GM21367 (cell line): ENCODE results near the gene ZIC2.

Experiments
- ATAC-seq: cut with Tn5 transposase; IDR thresholded peaks from one replicate; pipeline ENCODE4 v1.9.1; 2021; ENCODE audit not compliant: unreplicated experiment

The ZIC2 gene

GRCh38 chr13:99959540-99960230 lies 21.9 kb upstream of the ZIC2 start:
- no peak for ATAC-seq

GRCh38 chr13:99960663-99961311 lies 20.8 kb upstream of the ZIC2 start:
- no peak for ATAC-seq

GRCh38 chr13:99961636-99962035 lies 19.9 kb upstream of the ZIC2 start:
- no peak for ATAC-seq

DNA sequence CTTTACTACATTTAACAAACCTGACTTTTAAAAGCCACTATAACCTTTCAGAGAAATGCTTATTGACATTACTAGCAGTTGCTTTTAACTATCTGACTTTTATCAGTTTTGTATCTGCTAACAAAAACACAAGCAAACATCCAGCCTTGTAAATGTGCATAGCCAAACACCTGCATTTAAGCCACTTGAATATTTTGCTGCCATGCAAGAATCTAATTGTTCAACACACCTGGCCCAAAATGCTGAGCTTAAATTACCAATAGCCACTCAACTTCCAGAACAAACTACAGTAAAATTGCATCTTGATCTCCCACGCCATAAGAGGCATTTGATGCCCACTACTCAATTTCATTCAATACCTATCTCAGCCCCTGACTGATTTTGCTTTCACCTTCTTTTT lies 19.3 kb upstream of the ZIC2 start:
- ATAC-seq, result no peak

DNA sequence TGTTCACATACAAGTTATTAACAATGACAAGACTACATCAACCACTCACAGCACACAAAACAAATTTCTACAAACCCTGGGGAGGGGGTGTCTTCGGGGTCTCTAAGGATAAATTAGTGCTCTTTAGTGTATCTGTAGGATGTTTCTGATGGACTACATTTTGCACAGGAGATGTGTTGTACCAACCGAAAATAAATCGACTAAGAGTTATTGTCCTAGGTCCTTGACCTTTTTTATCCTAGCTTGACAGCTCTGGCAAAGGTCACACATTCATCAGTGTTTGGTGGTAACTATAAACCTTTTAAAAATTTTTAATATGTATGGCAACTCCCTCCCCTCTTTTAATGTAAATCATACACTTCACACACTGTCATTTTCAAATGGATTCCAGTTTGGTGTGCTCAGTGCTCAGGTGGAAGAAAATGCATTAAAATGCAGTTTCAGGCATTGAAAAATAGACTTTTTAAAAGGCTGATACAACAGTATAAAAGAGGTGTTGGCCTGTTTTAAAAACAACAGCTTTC lies 17.7 kb upstream of the ZIC2 start:
- no peak for ATAC-seq

- ATAC-seq, result no peak
Measured at GRCh38 chr13:99965329-99966000, 16.1 kb upstream of the ZIC2 start.

DNA sequence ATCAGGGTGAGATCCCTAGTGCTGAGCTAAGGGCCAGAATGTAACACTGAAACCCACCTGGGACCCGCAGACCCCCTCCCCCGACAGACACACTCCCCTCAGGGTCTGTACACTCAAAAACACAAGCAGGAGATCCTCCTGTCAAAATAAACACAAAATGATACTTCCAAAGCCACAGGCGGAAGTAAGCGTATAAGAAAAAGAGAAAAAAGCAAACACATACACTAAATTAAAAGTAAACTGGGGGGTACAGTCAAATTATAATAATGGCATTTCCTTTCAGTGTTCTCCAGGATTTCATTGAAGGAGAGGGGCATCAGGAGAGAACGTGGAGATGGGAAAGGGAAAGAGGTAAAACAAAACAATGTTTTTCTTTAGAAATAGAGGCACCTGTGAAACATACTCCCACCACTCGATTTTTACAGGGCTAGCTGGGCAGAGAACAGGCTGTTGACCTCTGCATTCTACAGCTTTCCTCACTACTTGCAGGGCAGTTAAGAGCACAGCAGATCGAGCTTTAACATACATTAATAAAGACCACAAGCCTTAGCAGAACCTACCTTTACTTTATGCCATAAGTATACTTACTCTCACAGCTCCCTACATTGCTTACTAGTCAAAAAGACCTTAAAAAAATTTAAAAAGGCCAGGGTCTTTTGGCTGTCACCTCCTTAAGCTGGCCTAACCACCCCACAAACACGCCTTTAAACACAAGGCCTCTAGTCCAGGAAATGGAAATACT lies 15.3 kb upstream of the ZIC2 start:
- ATAC-seq, result no peak

GRCh38 chr13:99967498-99967868 lies 14.1 kb upstream of the ZIC2 start:
- no peak for ATAC-seq

DNA sequence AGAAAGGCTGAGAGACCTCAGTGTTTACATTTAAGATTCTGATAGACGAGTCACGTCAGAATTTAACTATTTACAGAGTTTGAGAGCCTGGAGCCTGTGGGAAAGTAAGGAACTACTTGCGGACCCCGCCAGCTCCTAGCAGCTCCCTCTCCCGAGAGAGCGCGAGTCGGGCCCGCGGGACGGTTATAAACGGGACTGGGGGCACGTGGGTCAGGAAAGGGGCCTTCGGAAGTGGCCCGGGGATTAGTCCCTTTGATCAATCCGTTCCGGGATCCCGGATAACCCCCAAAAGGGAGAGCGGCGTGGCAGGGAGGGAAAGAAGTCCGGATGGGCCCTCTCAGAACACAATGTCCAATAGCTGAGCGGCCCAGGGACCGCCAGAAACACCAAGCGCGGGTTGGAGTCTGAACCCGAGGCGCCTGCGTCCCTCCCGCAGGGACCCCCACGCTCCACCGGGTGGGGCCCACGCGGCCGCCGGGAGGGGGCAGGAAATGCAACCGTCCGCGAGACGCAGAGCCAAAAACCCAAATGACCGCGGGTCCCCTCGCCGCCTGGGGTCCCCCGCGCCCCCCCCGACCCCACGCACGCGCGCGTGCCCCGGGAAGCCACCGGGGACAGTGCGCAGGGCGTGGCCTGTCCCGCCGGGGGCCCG lies 13.6 kb upstream of the ZIC2 start:
- no peak for ATAC-seq

- no peak for ATAC-seq
Measured at GRCh38 chr13:99968521-99969452, 12.8 kb upstream of the ZIC2 start.

- no peak for ATAC-seq
Measured at GRCh38 chr13:99969453-99969918, 12.1 kb upstream of the ZIC2 start.

DNA sequence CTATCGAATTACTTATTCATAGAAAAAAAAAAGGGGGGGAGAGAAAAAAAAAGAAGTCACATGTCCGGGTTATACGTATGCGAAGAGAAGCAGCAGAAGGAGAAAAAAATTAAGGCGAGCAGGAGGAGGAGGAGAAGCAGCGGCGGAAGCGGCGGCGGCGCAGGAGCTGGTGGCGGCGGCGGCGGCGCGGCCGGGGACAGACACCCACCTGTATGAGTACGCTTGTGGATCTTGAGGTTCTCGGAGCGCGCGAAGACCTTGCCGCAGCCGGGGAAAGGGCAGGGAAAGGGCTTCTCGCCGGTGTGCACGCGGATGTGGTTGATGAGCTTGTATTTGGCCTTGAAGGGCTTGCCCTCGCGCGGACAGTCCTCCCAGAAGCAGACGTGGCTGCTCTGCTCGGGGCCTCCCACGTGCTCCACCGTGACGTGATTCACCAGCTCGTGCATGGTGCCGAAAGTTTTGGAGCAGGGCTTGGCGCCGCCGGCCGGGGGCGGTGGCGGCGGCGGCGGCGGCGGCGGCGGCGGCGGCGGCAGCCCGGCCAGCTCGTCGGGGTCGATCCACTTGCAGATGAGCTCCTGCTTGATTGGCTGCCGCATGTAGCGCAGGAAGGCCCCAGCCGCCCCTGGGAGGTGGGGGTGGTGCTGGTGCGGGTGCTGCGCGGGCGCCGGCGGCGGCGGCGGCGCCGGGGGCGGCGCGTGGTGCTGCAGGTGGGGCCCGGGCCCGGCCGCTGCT lies 11.5 kb upstream of the ZIC2 start:
- ATAC-seq, result no peak

DNA sequence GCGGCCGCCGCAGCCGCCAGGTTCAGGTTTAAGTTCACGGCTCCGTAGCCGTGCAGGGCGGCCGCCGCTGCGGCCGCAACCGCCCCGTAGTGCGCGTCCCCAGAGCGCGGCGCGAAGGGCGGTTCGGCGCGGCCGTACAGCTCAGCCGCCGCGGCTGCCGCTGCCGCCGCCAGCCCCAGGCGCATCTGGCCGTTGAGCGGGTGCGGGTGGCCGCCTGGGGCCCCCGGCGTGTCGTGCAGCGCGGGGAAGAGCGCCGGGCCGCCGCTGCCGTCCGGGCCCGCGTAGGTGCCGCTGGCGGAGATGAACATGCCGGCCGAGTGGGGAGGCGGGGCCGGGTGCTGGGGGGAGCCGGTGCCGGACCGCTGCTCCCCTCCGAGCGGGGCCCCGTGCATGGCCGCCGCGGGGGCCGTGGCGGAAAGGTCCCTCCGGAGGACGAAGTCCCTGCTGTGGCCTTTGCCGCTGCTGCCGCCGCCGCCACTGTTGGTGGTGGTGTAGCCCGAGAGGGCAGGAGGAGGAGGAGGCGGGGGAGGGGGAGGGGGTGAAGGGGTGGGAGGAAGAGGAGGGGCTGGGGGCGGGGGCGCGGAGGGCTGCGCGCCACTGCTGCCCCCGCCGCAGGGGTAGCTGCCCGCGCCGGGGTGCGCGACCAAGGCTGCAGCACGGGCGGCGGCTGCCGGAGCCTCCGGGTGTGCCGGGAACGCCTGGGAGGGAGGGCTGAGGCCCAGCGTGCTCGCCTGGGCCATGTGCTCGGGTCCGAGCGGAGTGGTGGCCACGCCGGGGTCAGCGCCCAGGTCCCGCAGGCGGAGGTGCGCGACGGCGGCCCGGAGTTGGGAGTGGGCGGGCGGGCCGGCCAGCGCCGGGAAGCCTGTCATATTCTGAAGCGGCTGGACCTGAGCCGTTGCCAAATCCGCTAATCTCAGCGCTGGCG lies 10.7 kb upstream of the ZIC2 start:
- ATAC-seq, result no peak

DNA sequence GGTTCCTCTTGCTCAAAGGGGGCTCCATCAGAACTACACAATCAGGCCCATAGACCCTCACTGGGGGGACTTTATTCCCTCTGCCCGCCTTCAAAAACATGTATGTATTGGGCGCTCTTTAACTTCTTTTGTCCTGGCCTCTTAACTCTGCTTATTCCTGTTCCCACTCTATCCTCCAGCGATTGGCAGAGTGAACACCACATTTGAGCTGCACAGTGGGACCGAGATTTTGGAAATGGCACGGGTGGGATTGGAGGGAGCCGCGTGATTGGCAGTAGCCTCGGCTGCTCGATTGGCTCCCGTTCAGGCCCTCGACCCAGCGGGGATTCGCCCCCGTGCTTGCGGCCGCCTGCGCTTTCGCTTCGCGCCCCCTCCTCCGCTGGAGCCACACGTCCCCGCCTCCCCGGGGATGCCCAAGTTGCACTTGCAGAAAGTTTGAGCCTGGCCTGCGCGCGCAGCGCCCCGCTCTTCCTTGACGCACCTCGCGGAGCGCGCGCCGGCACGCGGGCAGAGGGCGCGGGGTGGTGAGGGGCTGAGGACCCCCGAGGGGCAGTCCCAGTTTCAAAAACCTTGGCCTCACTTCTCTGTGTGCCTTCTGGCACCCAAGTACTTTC lies 9.9 kb upstream of the ZIC2 start, which contains the start of gene ZIC5:
Gene ZIC5 (minus strand): TSS at position 192 of the 614 bp plus-strand sequence. CDS start 164 bp downstream, at position 28.
- ATAC-seq, result no peak

- no peak for ATAC-seq
Measured at GRCh38 chr13:99972190-99972731, 9.3 kb upstream of the ZIC2 start.

DNA sequence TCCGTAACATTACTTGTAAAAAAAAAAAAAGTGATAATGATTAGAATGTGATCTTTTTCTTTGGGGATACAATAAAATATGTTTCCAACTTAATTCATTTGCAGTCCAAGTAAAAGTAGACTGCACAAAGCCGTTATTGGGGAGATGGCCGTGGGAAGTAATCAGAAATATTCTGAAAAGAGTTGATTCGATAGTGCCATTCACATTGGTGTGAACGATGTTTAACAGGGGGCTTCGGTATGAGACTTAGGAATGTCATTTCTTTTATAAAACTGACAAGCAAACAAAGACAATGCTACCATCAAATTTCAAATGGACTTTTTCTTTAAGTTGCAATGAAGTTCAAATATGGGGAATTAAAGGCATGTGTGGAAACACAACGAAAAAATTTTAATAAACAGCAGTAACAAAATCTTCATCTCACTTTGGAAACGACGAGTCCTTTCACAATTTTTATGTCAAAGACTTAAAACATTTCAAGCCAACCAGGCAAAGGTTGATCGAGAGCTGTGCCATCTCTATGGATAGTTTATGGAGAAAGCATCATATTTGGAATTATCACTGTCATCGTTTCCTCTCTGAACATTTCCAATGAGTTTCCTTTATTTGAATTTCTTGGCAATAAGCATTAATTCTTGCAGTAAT lies 8.3 kb upstream of the ZIC2 start:
- no peak for ATAC-seq

- no peak for ATAC-seq
Measured at GRCh38 chr13:99973808-99974185, 7.8 kb upstream of the ZIC2 start.
